Measurements from ENCODE around the gene TFAP2C. TPM values are rescaled to one million over a fixed set of nuclear protein-coding genes. Genes with fewer than 3 reads are reported as not detected.

TFAP2C gene
- polyA plus RNA-seq, 1 donor (not counting 4 experiments of a cell fraction or from before 2014, with no cell fraction given) = 11.5 TPM

DNA sequence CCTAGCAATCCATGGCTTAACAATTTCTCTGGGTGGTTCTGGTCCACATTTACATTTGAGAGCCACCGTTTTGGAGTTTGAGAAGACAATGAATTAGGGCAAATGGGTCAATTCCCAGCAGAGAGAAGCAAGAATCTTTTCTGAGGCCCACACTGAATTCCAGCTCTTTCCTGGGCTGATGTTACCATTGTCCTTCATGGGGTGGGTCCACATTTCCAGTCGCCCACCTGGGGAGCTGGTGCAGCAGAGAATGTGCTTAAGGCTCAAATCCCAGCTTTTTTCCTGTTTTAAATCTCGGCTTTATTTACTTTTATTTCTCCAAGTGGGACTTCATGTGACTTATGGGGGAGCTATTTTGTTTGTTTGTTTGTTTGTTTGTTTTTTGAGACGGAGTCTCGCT, 44.2 kb upstream of the TFAP2C start:
- H3K4me1 ChIP-seq (ENCODE audit: control insufficient read depth, extremely low read depth, insufficient read depth, low read length) = peaks cover 9% of the 10 kb centered on the region

GRCh38 chr20:56587307-56588041, 41.6 kb upstream of the TFAP2C start:
- no peak for TF ChIP-seq EZH2 (IDR thresholded peaks at IDR 0.05; ENCODE audit: low read length)
- no peak for DNase-seq (ENCODE audit: low read depth, low spot score)

More for the DNA sequence above, 44.2 kb upstream of the TFAP2C start:
- H3K27ac ChIP-seq (ENCODE audit: control insufficient read depth, insufficient read depth, low read length) = no peak overlapping the region
- no peaks in the 10 kb centered on the region for H3K27me3 ChIP-seq (ENCODE audit: control insufficient read depth, extremely low read depth, insufficient read depth, low read length)
- H3K9me1 ChIP-seq (ENCODE audit: control insufficient read depth, extremely low read depth, insufficient read depth, low read length) = no peaks in the 10 kb centered on the region
- H3K79me2 ChIP-seq (ENCODE audit: control insufficient read depth, insufficient read depth, low read length) = no peaks in the 10 kb centered on the region
- no peaks in the 10 kb centered on the region for H3K36me3 ChIP-seq (ENCODE audit: control insufficient read depth in 2 of 2, extremely low read depth in 1 of 2, insufficient read depth in 2 of 2, low read length in 2 of 2)
- no peaks in the 10 kb centered on the region for H4K20me1 ChIP-seq (ENCODE audit: control insufficient read depth, extremely low read depth, insufficient read depth, low read length)
- FAIRE-seq (no peak), DNase-seq (ENCODE audit: low read depth, low spot score) (no peak)
- no peak overlapping the region for H3K9ac ChIP-seq (ENCODE audit: control insufficient read depth, extremely low read depth, insufficient read depth, low read length)
- H3K9me3 ChIP-seq (ENCODE audit: control insufficient read depth, low read depth, low read length) = no peaks in the 10 kb centered on the region
- dilution Hi-C loops (cut with MboI; ENCODE audit: extremely low pct_ligation_motif_present, low sequenced_read_pairs) = no loop called here
- no peak overlapping the region for H3K4me2 ChIP-seq (ENCODE audit: control insufficient read depth, extremely low read depth, insufficient read depth, low read depth, low read length)
- H3K4me3 ChIP-seq (ENCODE audit: control insufficient read depth in 2 of 3, extremely low read depth in 1 of 3, insufficient read depth in 2 of 3, low read depth in 1 of 3, low read length in 3 of 3) = no peak overlapping the region
- no peak for TF ChIP-seq CTCF (optimal IDR thresholded peaks at IDR 0.05 in 1 of 3, IDR thresholded peaks at IDR 0.05 in 1 of 3, conservative IDR thresholded peaks at IDR 0.05 in 1 of 3; ENCODE audit: extremely low read depth in 1 of 3, insufficient read depth in 2 of 3, low read length in 3 of 3)
- TF ChIP-seq EZH2 (IDR thresholded peaks at IDR 0.05; ENCODE audit: low read length) = no peak
- no peak overlapping the region for H2AFZ ChIP-seq (ENCODE audit: control insufficient read depth, low read length)

More at GRCh38 chr20:56587307-56588041, 41.6 kb upstream of the TFAP2C start:
- Histone ChIP-seq H2AFZ (ENCODE audit: control insufficient read depth, low read length) (peak overlapping the region; percentile 27), H3K4me3 (ENCODE audit: control insufficient read depth in 2 of 3, extremely low read depth in 1 of 3, insufficient read depth in 2 of 3, low read depth in 1 of 3, low read length in 3 of 3) (no peak overlapping the region), H3K27ac (ENCODE audit: control insufficient read depth, insufficient read depth, low read length) (no peak overlapping the region), H3K27me3 (ENCODE audit: control insufficient read depth, extremely low read depth, insufficient read depth, low read length) (no peaks in the 10 kb centered on the region), H3K4me2 (ENCODE audit: control insufficient read depth, extremely low read depth, insufficient read depth, low read depth, low read length) (no peak overlapping the region), H3K36me3 (ENCODE audit: control insufficient read depth in 2 of 2, extremely low read depth in 1 of 2, insufficient read depth in 2 of 2, low read length in 2 of 2) (no peaks in the 10 kb centered on the region), H3K79me2 (ENCODE audit: control insufficient read depth, insufficient read depth, low read length) (no peaks in the 10 kb centered on the region), H3K4me1 (ENCODE audit: control insufficient read depth, extremely low read depth, insufficient read depth, low read length) (peaks cover 9% of the 10 kb centered on the region), H4K20me1 (ENCODE audit: control insufficient read depth, extremely low read depth, insufficient read depth, low read length) (no peaks in the 10 kb centered on the region), H3K9me3 (ENCODE audit: control insufficient read depth, low read depth, low read length) (no peaks in the 10 kb centered on the region), H3K9ac (ENCODE audit: control insufficient read depth, extremely low read depth, insufficient read depth, low read length) (no peak overlapping the region), H3K9me1 (ENCODE audit: control insufficient read depth, extremely low read depth, insufficient read depth, low read length) (no peaks in the 10 kb centered on the region)
- dilution Hi-C loops (cut with MboI; ENCODE audit: extremely low pct_ligation_motif_present, low sequenced_read_pairs) = no loop called here
- FAIRE-seq = no peak

Data from keratinocyte (primary cell).